ENCODE measurements around the gene KLK4.

The KLK4 gene

GRCh38 chr19:50912727-50913716 lies 1.8 kb upstream of the KLK4 start:
- DNase-seq (ENCODE audit: low read depth): no peak
- no peak overlapping the region for H3K4me3 ChIP-seq (ENCODE audit: low read depth, low read length)
- TF ChIP-seq MAX (IDR thresholded peaks at IDR 0.05; ENCODE audit: low read depth, low read length): no peak
- TF ChIP-seq MYC (IDR thresholded peaks at IDR 0.05; ENCODE audit: low read depth, low read length): no peak

- TF ChIP-seq MAX (IDR thresholded peaks at IDR 0.05; ENCODE audit: low read depth, low read length): no peak
- TF ChIP-seq CTCF (IDR thresholded peaks at IDR 0.05; ENCODE audit: low read depth, low read length): no peak
- no peak for TF ChIP-seq MYC (IDR thresholded peaks at IDR 0.05; ENCODE audit: low read depth, low read length)
- no peak for TF ChIP-seq POLR2A (IDR thresholded peaks at IDR 0.05; ENCODE audit: extremely low read depth, insufficient read length)
- H3K4me3 ChIP-seq (ENCODE audit: low read depth, low read length): no peak overlapping the region
- DNase-seq (ENCODE audit: low read depth): no peak
These were observed 956 bp upstream of the KLK4 start for GRCh38 chr19:50912102-50912599.

- no peak for DNase-seq (ENCODE audit: low read depth)
- TF ChIP-seq POLR2A (IDR thresholded peaks at IDR 0.05; ENCODE audit: extremely low read depth, insufficient read length) (no peak), MAX (IDR thresholded peaks at IDR 0.05; ENCODE audit: low read depth, low read length) (no peak), CTCF (IDR thresholded peaks at IDR 0.05; ENCODE audit: low read depth, low read length) (no peak), MYC (IDR thresholded peaks at IDR 0.05; ENCODE audit: low read depth, low read length) (no peak)
These were observed 473 bp downstream of the KLK4 start for GRCh38 chr19:50910722-50911121.

GRCh38 chr19:50909240-50910070 lies 1.7 kb downstream of the KLK4 start:
- no peak for TF ChIP-seq POLR2A (IDR thresholded peaks at IDR 0.05; ENCODE audit: extremely low read depth, insufficient read length)
- TF ChIP-seq CTCF (IDR thresholded peaks at IDR 0.05; ENCODE audit: low read depth, low read length): no peak
- TF ChIP-seq MYC (IDR thresholded peaks at IDR 0.05; ENCODE audit: low read depth, low read length): no peak
- TF ChIP-seq MAX (IDR thresholded peaks at IDR 0.05; ENCODE audit: low read depth, low read length): no peak
- H3K4me3 ChIP-seq (ENCODE audit: low read depth, low read length): no peak overlapping the region
- DNase-seq (ENCODE audit: low read depth): peak; percentile 33

More at GRCh38 chr19:50910722-50911121, 473 bp downstream of the KLK4 start:
- H3K4me3 ChIP-seq (ENCODE audit: low read depth, low read length): no peak overlapping the region

- DNase-seq (ENCODE audit: low read depth): no peak
- no peak overlapping the region for H3K4me3 ChIP-seq (ENCODE audit: low read depth, low read length)
- no peak for TF ChIP-seq MAX (IDR thresholded peaks at IDR 0.05; ENCODE audit: low read depth, low read length)
- TF ChIP-seq POLR2A (IDR thresholded peaks at IDR 0.05; ENCODE audit: extremely low read depth, insufficient read length): no peak
- TF ChIP-seq MYC (IDR thresholded peaks at IDR 0.05; ENCODE audit: low read depth, low read length): no peak
- no peak for TF ChIP-seq CTCF (IDR thresholded peaks at IDR 0.05; ENCODE audit: low read depth, low read length)
These were observed 2.9 kb downstream of the KLK4 start for GRCh38 chr19:50908336-50908735.
